Measurements from ENCODE around the gene NCR3LG1.

GRCh38 chr11:17314232-17314547 lies 37.4 kb upstream of the NCR3LG1 start:
- TF ChIP-seq POLR2A (IDR thresholded peaks at IDR 0.05; ENCODE audit: extremely low read depth, insufficient read length) (no peak), CTCF (IDR thresholded peaks at IDR 0.05; ENCODE audit: low read depth, low read length) (no peak), MAX (IDR thresholded peaks at IDR 0.05; ENCODE audit: low read depth, low read length) (no peak)

All from NB4 (cell line).